NCI-H446 treated with DMSO at 0.1 percent for 48 hours (cell line): ENCODE data around the gene ASXL1.

Source experiments
- DNase-seq: peaks from one replicate; lab custom pipeline; 2025; lab: John Stamatoyannopoulos, UW

Gene ASXL1

GRCh38 chr20:32440758-32441078 is 82.6 kb downstream of the ASXL1 start:
- DNase-seq = no peak

DNA sequence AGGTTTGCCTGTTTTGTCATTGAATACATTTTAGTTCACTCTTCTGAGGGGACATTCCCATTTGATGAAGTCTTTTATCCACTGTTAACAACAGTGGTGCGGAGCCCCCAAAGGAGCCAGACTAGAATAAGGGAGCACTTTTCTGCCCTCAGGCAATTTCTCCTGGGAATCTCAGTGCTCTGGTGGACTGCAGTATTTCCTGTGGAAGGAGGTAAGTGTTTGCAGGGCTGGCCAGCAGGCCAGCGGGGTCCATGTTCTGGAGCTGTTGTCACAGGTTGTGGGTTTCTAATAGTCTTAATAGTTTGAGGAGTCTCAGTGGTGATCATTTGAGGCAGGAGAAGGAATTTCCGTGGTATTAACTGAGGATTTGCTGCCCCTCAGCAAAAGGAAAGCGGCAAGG is 83.5 kb downstream of the ASXL1 start:
- no peak for DNase-seq

- no peak for DNase-seq
Observed at GRCh38 chr20:32442630-32443373, 84.7 kb downstream of the ASXL1 start.

- DNase-seq = no peak
Observed at GRCh38 chr20:32443386-32443974, 85.3 kb downstream of the ASXL1 start.

- no peak for DNase-seq
Observed at GRCh38 chr20:32444474-32445220, 86.5 kb downstream of the ASXL1 start.

DNA sequence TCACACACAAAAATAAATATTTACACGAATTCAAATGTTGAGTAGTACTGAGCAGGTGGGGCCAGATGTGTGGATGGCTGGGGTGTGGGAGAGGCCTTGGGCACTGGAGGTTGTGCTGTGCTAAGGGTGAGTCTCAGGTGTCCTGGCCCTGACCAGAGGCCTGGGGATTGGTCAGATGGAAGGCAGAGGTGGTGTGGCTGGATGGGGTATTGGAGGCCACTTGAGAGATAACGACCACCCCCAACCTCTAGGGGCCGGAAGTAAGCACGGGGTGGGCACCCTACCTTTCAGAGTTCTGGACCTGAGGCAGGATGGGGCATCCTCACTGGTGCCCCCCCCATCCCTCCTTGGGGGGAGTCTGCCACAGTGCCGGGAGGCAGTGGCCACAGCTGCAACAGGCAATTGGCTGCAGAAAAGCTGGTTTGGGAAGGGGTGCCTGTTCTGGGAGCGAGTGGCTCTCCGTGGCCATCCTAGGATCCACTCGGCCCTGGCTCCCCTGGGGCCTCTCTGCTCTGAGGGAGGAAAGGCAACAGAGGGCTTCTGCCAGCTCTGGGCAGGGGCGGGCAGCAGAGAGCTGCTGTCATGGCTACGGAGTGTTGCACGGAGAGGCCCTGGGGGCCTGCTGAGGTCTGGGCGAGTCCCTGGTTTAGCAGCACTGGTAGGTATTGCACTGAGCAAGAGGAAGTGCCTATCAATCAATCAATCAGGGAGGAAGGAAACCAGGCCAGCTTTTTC is 87.6 kb downstream of the ASXL1 start:
- DNase-seq = no peak

DNA sequence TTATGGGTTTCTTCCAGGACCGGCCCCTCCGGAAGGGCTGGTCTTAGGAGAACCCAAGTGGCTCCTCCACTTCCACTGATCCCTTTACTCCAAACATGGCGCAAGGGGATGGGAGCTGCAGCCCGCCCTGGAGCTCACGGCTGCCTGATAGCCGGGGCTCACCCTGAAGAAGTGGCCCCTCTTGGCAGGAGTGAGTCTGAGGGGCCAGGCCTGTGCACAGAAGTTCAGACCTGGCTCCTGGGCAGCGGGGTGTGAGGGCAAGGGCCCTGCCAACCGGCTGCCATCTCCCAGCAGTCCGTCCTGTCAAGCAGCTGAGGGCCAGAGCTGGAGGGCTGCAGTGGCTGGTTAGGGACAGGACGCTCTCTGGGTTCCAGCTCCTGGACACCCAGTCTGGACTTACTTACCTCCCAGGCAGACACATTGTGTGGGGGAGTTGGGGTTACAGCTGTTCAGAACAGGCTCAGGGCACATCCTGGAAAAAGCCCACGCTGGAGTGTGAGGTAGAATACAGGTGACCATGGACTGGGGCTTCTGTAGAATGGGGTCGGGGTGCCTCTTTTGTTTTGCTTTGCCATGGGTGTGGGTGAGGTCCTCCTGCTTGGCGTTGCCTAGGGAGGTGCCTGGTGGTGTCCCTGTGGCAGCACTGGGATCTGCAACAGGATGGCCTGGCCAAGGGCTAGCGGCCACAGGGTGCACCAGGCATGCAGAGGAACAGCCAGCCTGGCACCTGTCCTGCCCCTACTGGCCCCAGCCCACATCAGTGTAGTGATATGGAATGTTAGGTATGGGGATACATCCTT is 88.4 kb downstream of the ASXL1 start:
- no peak for DNase-seq

- DNase-seq = no peak
Observed at GRCh38 chr20:32447136-32448027, 89.3 kb downstream of the ASXL1 start.

GRCh38 chr20:32448306-32449056 is 90.3 kb downstream of the ASXL1 start:
- DNase-seq = no peak

GRCh38 chr20:32449057-32449889 is 91.1 kb downstream of the ASXL1 start:
- no peak for DNase-seq

- no peak for DNase-seq
Observed at GRCh38 chr20:32449890-32450401, 91.8 kb downstream of the ASXL1 start.

DNA sequence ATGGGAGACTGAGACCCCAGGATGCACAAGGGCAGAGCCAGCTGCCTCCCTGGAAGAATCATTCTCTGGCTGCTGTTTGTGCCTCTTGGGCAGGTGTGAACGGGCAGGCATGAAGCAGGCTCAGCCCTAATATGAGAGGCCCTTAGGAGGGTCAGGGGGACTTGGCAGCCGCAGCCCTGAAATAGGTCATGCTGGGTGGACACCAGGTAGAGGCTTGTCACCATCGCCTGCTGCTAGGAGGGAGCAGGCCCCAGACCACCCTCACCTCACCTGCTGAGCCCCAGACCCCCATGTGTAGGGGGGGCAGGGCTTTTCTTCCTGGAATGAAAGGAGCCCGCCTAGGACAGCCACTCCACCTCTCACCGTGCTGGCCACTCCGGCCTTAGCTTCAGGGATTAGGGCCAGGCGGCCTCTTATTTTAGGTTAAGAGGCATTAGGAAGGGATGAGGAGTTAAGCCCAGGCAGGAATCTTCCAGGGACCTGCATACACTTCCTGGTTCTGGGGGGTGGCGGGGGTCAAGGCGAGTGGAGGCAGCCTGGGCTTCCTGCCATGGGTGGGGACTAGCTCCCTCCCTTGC is 92.4 kb downstream of the ASXL1 start:
- DNase-seq = no peak

DNA sequence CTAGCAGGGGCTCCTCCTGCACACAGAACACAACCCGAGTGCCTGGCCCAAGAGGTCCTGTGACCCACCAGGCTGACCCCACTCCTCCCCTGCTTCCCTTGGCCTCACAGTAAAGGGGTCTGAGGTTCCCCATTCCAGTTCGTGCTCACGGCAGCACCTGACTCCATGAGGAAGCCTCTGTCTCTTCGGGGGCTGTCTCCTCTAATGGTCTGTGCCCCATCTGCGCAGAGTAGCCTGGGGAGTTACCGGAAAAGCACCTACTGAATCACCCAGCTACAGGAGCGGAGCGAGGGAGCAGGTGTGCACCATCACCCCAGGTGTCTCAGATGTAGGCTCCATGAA is 93.2 kb downstream of the ASXL1 start:
- DNase-seq = no peak

- DNase-seq = no peak
Observed at GRCh38 chr20:32451682-32452461, 93.7 kb downstream of the ASXL1 start.

- DNase-seq = no peak
Observed at GRCh38 chr20:32452776-32453466, 94.8 kb downstream of the ASXL1 start.

GRCh38 chr20:32453467-32454163 is 95.5 kb downstream of the ASXL1 start:
- DNase-seq = no peak
